Measurements from ENCODE around the gene FLNB.

FLNB gene

DNA sequence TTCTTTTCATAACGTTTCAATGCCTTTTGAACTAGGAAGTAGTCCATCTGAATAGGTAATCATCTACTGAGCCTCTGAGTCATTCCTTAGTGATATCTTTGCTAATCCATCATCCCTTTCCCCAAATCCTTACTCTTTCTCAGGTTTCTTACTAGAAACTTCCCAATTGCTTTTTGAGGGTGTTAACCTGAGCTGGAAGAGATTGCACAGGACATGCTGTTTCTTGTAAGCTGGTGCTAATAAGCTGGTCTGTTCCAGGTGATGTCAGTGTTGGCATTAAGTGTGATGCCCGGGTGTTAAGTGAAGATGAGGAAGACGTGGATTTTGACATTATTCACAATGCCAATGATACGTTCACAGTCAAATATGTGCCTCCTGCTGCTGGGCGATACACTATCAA is 101.5 kb downstream of the FLNB start:
- H3K36me3 ChIP-seq (replicated peaks), result peaks cover 93% of the 10 kb centered on the region
- TF ChIP-seq, protein P1, sequence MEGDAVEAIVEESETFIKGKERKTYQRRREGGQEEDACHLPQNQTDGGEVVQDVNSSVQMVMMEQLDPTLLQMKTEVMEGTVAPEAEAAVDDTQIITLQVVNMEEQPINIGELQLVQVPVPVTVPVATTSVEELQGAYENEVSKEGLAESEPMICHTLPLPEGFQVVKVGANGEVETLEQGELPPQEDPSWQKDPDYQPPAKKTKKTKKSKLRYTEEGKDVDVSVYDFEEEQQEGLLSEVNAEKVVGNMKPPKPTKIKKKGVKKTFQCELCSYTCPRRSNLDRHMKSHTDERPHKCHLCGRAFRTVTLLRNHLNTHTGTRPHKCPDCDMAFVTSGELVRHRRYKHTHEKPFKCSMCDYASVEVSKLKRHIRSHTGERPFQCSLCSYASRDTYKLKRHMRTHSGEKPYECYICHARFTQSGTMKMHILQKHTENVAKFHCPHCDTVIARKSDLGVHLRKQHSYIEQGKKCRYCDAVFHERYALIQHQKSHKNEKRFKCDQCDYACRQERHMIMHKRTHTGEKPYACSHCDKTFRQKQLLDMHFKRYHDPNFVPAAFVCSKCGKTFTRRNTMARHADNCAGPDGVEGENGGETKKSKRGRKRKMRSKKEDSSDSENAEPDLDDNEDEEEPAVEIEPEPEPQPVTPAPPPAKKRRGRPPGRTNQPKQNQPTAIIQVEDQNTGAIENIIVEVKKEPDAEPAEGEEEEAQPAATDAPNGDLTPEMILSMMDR (IDR thresholded peaks at IDR 0.05; ENCODE audit: low read depth, low read length, missing control alignments), result no peak
- H3K27ac ChIP-seq, result no peak overlapping the region
- H3K4me3 ChIP-seq (ENCODE audit: low read depth, low read length), result no peak overlapping the region
- in situ Hi-C loops (cut with HindIII; ENCODE audit: low pct_ligation_motif_present, low sequenced_read_pairs), result no loop called here
- no peak for DNase-seq
- no peaks in the 10 kb centered on the region for H3K27me3 ChIP-seq (replicated peaks)

DNA sequence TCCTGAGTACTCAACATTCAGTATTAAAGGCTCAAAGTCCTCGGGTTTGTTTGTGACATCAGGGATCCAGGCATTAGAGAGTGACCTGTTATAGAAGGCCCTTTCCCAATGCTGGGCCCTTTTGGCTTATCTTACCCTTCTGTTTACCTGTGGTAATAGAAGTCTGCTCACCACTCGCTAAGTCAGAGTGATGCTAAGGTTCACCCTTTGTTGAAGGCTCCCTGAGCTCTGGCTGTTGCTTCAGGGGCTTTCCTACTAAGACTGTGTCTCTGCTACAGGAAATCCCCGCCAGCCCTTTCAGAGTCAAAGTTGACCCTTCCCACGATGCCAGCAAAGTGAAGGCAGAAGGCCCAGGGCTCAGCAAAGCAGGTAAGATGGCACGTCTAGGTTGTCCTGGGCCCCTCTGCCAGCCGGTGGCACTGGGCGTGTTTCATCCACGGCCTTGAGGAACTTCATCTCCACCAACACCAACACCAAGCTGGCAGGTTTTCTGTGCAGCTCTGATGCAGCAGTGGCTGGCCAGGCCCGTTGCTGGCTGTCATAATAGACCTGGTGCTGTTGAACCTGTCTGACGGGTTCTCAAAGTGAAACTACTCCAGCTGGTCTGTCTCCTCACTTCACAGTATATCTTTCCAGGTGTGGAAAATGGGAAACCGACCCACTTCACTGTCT is 103.4 kb downstream of the FLNB start:
- peaks cover 94% of the 10 kb centered on the region for H3K36me3 ChIP-seq (replicated peaks)
- in situ Hi-C loops (cut with HindIII; ENCODE audit: low pct_ligation_motif_present, low sequenced_read_pairs), result no loop called here
- DNase-seq, result no peak
- H3K27me3 ChIP-seq (replicated peaks), result no peaks in the 10 kb centered on the region
- H3K27ac ChIP-seq, result no peak overlapping the region
- H3K4me3 ChIP-seq (ENCODE audit: low read depth, low read length), result no peak overlapping the region
- TF ChIP-seq, protein P1 (IDR thresholded peaks at IDR 0.05; ENCODE audit: low read depth, low read length, missing control alignments), result no peak

DNA sequence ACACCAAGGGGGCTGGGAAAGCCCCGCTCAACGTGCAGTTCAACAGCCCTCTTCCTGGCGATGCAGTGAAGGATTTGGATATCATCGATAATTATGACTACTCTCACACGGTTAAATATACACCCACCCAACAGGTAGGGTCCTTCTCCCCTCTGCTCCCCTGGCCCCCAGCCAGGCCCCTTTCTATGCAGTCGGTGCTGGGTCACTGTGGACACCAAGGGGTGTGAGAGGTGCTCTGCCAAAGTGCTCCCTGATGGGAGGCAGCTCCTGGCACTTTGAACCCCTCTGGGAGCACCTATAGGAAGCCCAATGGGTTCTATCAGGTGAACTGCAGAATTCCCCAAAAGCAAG is 103.9 kb downstream of the FLNB start:
- H3K27me3 ChIP-seq (replicated peaks), result no peaks in the 10 kb centered on the region
- H3K36me3 ChIP-seq (replicated peaks), result peaks cover 91% of the 10 kb centered on the region
- no peak overlapping the region for H3K27ac ChIP-seq
- in situ Hi-C loops (cut with HindIII; ENCODE audit: low pct_ligation_motif_present, low sequenced_read_pairs), result no loop called here
- TF ChIP-seq, protein P1 (IDR thresholded peaks at IDR 0.05; ENCODE audit: low read depth, low read length, missing control alignments), result no peak
- no peak overlapping the region for H3K4me3 ChIP-seq (ENCODE audit: low read depth, low read length)
- DNase-seq, result no peak

DNA sequence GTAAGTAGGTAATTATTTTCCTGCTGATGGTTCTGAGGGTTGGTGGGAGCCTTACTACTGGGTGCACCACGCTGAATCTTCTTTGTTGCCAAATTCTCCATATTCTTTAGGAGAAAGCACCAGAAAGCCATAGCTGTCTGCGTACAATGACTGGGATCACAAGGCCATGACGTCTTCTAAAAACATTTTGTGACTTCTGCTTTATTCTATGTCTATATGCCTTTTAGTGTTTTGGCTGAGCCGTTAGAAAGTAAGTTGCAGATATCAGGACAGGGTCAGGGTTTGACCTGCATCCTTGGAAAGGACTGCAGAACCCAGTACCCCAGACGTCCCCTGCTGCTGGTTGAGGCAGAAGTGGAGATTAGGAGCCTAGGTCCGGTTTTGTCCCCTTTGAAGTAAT is 107.0 kb downstream of the FLNB start:
- no peak overlapping the region for H3K4me3 ChIP-seq (ENCODE audit: low read depth, low read length)

DNA sequence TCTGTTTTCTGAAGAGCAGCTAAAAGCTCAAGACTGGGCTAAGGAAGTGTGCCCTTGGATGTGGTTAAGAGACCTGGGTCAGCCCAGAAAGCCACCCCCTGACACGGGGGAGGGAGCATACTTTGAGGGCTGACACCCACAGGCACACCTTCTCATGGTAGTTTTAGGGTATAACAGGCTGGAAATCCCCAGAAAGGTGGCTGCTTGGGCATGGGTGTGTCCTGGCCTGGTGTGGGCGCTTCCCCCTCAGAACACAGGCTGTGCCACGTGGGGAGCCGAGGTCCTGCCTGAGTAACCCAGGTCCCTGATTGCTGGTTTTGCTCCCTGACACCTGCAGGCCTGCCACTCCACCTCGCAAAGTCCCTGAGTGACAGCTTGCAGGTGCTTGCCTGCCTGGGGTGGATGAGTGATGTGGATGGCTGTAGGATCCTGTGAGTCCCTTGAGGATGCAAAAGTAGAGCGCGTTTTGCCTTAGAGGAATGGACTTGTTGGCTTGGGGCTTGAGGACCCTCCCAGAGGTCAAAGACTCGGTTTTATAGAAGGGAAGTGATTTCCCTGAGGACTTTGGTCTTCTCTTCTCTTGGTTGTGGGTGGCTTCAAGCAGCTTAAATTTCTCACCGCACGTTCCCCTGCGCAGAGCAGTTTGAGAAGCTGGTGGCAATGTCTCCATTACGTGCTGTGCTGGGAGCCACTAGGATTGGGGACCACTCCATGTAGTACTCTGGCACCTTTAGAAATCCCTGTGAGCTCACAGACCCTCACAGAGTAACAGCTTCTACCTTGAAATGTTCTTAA is 108.1 kb downstream of the FLNB start:
- Histone ChIP-seq H3K4me3 (ENCODE audit: low read depth, low read length) (no peak overlapping the region), H3K36me3 (replicated peaks) (peaks cover 92% of the 10 kb centered on the region), H3K27ac (no peak overlapping the region), H3K27me3 (replicated peaks) (no peaks in the 10 kb centered on the region)
- in situ Hi-C loops (cut with HindIII; ENCODE audit: low pct_ligation_motif_present, low sequenced_read_pairs), result no loop called here
- no peak for DNase-seq
- TF ChIP-seq, protein P1 (IDR thresholded peaks at IDR 0.05; ENCODE audit: low read depth, low read length, missing control alignments), result no peak

More for the DNA sequence above, 107.0 kb downstream of the FLNB start:
- H3K27me3 ChIP-seq (replicated peaks), result no peaks in the 10 kb centered on the region
- H3K36me3 ChIP-seq (replicated peaks), result peaks cover 92% of the 10 kb centered on the region
- no peak overlapping the region for H3K27ac ChIP-seq
- in situ Hi-C loops (cut with HindIII; ENCODE audit: low pct_ligation_motif_present, low sequenced_read_pairs), result no loop called here
- no peak for DNase-seq
- TF ChIP-seq, protein P1 (IDR thresholded peaks at IDR 0.05; ENCODE audit: low read depth, low read length, missing control alignments), result no peak
